Heart left ventricle (tissue), 13 donors: ENCODE results near the gene DOCK1.

Experiments
- POLR2A ChIP-seq, 2 donors: fragments of 450-650 bp; IDR thresholded peaks; one replicate each; pipeline ENCODE4 v1.6.1; 2017; ENCODE audit warnings: antibody characterized with exemption in 2 of 2, mild to moderate bottlenecking in 2 of 2, moderate library complexity in 2 of 2
- TF ChIP-seq, protein P1 (sequence below), 12 donors: fragments of 200-600 bp; sonication (generic) in 4 of 12; IDR thresholded peaks; one replicate each; pipeline versions ENCODE4 v1.5.0 to v1.8.0; 2018 to 2022; ENCODE audit warnings: antibody characterized with exemption in 12 of 12, mild to moderate bottlenecking in 5 of 12
- donor health status: ischemic (EF 13 %, LVEDD 7.1; RV severe dilation, severe dysfunction).
- donor health status: DM: no; HTN: yes; CAD: no.
- donor health status: DM: no; HTN: no; CAD: no.
- donor health status: ischemic (EF 25% LVEDD 6.9; RV normal size, moderate dysfunction).
- donor health status: ischemic (EF 25% LVEDD 5.7; RV mildly dilated, moderate dysfunction).
- donor health status: ischemic (EF 35%, LVEDD 5.7; RV mildly dilated, moderate dysfunction).
- donor health status: nonischemic (EF 11% LVEDD 7.7; RV severe dilation, severe dysfunction).
- donor health status: DM: yes; HTN: yes; CAD: no.
- donor health status: PGD.
- donor health status: ischemic (EF 29% LVEDD 5.4; RV normal size, mild dysfunction).
- donor health status: nonischemic (EF 23%, LVEDD 6.1; RV moderate dilation, normal function).

DNA sequence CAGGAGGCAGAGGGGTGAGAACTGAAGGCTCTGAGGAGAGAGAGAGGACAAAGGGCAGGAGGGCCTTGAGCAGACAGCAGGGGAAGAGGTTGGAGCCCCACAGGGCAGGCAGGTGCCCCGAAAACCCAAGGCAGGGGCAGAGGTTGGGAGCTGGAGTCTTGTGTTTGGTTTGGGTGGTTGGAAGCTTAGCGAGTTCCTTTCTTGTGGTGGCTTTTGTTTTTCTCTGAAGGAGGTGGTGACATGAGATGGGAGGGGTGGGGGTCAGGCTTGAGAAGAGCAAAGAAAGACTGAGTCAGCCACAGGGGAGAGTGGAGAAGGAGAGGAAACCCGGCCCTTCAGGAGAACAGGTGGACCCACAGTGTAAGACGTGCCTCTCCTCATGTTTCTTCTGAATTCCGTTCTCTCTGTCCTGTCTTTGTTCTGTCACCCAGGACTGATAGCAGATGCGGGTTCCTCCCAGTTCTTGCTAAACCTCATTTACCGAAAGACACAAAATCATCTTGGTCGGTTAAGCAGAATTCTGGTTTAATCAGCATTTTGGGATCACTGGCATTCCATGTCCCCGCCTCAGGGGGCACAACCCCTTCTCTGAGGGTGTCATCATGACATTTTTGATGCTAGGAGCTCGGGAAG, 195.9 kb downstream of the DOCK1 start:
- TF ChIP-seq, protein P1, sequence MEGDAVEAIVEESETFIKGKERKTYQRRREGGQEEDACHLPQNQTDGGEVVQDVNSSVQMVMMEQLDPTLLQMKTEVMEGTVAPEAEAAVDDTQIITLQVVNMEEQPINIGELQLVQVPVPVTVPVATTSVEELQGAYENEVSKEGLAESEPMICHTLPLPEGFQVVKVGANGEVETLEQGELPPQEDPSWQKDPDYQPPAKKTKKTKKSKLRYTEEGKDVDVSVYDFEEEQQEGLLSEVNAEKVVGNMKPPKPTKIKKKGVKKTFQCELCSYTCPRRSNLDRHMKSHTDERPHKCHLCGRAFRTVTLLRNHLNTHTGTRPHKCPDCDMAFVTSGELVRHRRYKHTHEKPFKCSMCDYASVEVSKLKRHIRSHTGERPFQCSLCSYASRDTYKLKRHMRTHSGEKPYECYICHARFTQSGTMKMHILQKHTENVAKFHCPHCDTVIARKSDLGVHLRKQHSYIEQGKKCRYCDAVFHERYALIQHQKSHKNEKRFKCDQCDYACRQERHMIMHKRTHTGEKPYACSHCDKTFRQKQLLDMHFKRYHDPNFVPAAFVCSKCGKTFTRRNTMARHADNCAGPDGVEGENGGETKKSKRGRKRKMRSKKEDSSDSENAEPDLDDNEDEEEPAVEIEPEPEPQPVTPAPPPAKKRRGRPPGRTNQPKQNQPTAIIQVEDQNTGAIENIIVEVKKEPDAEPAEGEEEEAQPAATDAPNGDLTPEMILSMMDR (IDR thresholded peaks at IDR 0.05) = no peak
- no peak for TF ChIP-seq POLR2A (IDR thresholded peaks at IDR 0.05)
